Breast epithelium (tissue), 4 donors: ENCODE measurements around the gene FNIP2. TPM values are rescaled to one million over a fixed set of nuclear protein-coding genes. Genes with fewer than 3 reads are reported as not detected.

Experiments
- DNase-seq, 2 donors: peaks; one replicate each; pipeline ENCODE4 v3.0.0-alpha.2; 2019; ENCODE audit warnings: low spot score in 2 of 2
- H3K27ac ChIP-seq, 2 donors: fragments of 200-600 bp; sonication (generic) in 1 of 2; one replicate each; pipeline ENCODE4 v1.5.1; 2016 to 2019; ENCODE audit warnings: mild to moderate bottlenecking in 1 of 2
- H3K27me3 ChIP-seq, 2 donors: fragments of 200-600 bp; sonication (generic) in 1 of 2; one replicate each; pipeline versions ENCODE4 v1.5.1 to v1.6.0; 2017 to 2019; ENCODE audit warnings: control low read depth in 1 of 2, mild to moderate bottlenecking in 1 of 2
- H3K36me3 ChIP-seq: fragments of 200-600 bp; one replicate; pipeline ENCODE4 v1.5.1; 2019
- H3K4me1 ChIP-seq, 2 donors: fragments of 200-600 bp; sonication (generic); one replicate each; pipeline ENCODE4 v1.5.1; 2016 to 2019; ENCODE audit warnings: control low read depth in 1 of 2
- H3K4me3 ChIP-seq, 3 donors: fragments of 200-600 bp; sonication (generic); 1 replicate in 2 of 3; 2 replicates in 1 of 3; pipeline ENCODE4 v1.5.1; 2016 to 2019; ENCODE audit warnings: mild to moderate bottlenecking in 3 of 3, moderate library complexity in 2 of 3
- H3K9me3 ChIP-seq, 2 donors: fragments of 200-600 bp; sonication (generic) in 1 of 2; one replicate each; pipeline ENCODE4 v1.5.1; 2016 to 2019; ENCODE audit warnings: control low read depth in 1 of 2
- POLR2A ChIP-seq: fragments of 450-650 bp; IDR thresholded peaks from one replicate; pipeline ENCODE4 v1.6.1; 2016; ENCODE audit warnings: antibody characterized with exemption, mild to moderate bottlenecking, moderate library complexity
- POLR2AphosphoS5 ChIP-seq, 3 donors: sonication (generic); formaldehyde crosslinking; IDR thresholded peaks; one replicate each; pipeline ENCODE4 v1.6.1; 2017; ENCODE audit warnings: antibody characterized with exemption in 3 of 3
- intact Hi-C: fragments of 100-400 bp; cut with DNase I; formaldehyde crosslinking; loops from one replicate; pipeline ENCODE4 v1.15.1; 2023; ENCODE audit warnings: low total_unique reads
- total RNA-seq, 3 donors: library from RNA; depleted of rRNA; stranded (reverse); fragments of >200 nt; gene quantifications; one replicate each; pipeline ENCODE4 v1.1.0, GENCODE V29; 2016
- TF ChIP-seq, protein P1 (sequence below), 3 donors: fragments of 450-650 bp; IDR thresholded peaks; one replicate each; pipeline ENCODE4 v1.5.1; 2016 to 2017; ENCODE audit warnings: antibody characterized with exemption in 3 of 3, mild to moderate bottlenecking in 3 of 3, moderate library complexity in 3 of 3

Gene FNIP2
- total RNA-seq, 3 donors from 2014 or later, result 40.3 to 70.4 (median 55.2) TPM

DNA sequence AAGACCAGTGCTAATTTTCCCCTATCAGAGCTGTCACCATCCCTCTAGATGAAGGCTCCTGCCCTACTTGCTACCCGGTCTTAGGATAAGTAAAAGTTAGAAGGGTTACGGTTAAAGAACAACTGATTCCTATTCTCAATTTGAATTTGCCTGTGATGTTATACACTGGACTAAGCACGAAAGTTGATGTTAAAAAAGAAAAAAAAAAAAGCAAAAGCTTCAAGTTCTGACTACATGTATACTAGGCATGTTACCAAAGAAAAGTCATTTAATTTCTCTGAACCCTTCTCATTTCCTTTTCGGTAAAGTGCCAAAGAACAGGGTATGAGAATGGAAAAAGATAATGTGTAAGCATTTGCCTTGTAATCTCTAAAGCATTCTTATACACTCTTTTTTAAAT lies 44.2 kb upstream of the FNIP2 start:
- Histone ChIP-seq H3K27ac (no peak overlapping the region), H3K4me1 (no peaks in the 10 kb centered on the region), H3K36me3 (no peaks in the 10 kb centered on the region), H3K9me3 (no peaks in the 10 kb centered on the region), H3K4me3 (no peak overlapping the region), H3K27me3 (no peaks in the 10 kb centered on the region)
- no peak for DNase-seq
- intact Hi-C loops, result no loop called here
- TF ChIP-seq POLR2A, result no peak
- TF ChIP-seq, protein P1, sequence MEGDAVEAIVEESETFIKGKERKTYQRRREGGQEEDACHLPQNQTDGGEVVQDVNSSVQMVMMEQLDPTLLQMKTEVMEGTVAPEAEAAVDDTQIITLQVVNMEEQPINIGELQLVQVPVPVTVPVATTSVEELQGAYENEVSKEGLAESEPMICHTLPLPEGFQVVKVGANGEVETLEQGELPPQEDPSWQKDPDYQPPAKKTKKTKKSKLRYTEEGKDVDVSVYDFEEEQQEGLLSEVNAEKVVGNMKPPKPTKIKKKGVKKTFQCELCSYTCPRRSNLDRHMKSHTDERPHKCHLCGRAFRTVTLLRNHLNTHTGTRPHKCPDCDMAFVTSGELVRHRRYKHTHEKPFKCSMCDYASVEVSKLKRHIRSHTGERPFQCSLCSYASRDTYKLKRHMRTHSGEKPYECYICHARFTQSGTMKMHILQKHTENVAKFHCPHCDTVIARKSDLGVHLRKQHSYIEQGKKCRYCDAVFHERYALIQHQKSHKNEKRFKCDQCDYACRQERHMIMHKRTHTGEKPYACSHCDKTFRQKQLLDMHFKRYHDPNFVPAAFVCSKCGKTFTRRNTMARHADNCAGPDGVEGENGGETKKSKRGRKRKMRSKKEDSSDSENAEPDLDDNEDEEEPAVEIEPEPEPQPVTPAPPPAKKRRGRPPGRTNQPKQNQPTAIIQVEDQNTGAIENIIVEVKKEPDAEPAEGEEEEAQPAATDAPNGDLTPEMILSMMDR (IDR thresholded peaks at IDR 0.05), result no peak

DNA sequence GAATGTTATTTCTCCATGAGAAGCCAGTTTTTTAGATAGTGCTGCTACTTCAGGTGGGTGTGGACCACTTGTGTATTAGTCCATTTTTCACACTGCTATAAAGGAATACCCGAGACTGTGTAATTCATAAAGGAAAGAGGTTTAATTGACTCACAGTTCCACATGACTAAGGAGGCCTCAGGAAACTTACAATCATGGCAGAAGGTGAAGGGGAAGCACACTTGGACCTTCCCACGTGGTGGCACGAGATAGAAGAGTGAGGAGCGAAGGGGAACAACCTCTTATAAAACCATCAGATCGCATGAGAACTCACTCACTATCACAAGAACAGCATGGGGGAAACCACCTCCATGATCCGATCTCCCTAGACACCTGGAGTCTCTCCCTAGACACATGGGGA lies 42.2 kb upstream of the FNIP2 start:
- DNase-seq, result no peak
- no peaks in the 10 kb centered on the region for H3K36me3 ChIP-seq
- TF ChIP-seq POLR2A, result no peak
- TF ChIP-seq, protein P1 (IDR thresholded peaks at IDR 0.05), result no peak
- TF ChIP-seq POLR2AphosphoS5 (IDR thresholded peaks at IDR 0.05), result no peak
- no peaks in the 10 kb centered on the region for H3K4me1 ChIP-seq
- no peaks in the 10 kb centered on the region for H3K9me3 ChIP-seq
- H3K27ac ChIP-seq, result no peak overlapping the region
- no peaks in the 10 kb centered on the region for H3K27me3 ChIP-seq
- intact Hi-C loops, result no loop called here
- H3K4me3 ChIP-seq, result no peak overlapping the region

DNA sequence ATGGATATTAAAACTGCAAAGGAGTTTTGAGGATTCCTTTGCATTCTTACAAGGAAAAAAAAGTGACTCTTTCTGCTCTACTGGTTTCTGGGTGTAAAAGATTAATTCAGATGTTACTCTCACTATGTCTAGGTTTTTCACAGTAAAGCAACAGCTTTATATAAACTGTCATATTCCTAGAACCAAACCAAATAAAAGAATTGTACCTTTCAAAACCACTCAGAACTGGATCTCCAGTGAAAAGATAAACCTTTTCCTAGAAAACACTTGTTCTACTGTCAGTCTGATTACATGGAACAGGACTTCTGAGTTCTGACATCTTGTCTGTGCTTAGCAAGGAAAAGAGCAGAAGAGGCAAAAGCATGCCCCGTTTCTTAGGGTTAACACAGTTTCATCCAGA lies 40.6 kb upstream of the FNIP2 start:
- DNase-seq, result no peak
- TF ChIP-seq POLR2AphosphoS5 (IDR thresholded peaks at IDR 0.05) (no peak), POLR2A (no peak)
- TF ChIP-seq, protein P1 (IDR thresholded peaks at IDR 0.05), result no peak
- intact Hi-C loops, result no loop called here

DNA sequence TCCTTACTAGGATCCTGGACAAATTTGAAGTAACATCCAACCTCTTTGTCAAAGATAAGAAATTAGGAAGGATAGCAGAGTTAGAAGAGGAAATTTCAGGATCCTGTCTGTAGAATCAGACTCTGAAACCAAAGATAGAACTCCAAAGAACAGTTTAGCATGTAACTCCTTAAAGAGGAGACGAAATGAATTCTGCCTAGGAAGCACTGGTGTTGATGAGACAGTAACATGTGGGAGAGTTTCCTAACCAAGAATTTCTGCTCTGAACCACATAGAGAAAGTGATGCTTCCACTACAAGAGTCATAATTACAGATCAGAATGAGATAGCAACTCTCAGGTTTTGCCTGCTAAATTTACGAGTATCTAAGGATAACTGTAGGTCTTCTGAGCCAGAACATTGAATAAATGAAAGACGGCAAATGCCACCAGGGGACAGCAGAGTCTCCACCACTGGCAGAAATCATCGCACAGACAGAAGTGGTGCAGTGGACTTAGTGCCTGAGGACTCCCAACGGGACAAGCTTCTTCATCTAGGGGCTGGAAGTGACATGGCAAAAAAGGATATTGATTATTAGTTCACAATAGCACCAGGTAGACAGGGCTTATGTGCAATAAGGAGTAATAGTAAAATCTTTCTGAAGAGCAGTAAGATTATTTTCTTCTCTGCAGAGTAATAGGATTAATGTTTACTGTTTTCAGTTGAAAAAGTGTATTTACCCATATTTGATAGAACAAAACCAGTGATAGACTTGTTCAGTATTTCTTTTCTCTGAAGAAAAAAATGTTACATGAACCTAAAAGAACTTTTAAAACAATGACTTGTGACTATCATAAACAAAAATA lies 38.9 kb upstream of the FNIP2 start:
- Histone ChIP-seq H3K27ac (no peak overlapping the region), H3K4me3 (no peak overlapping the region), H3K27me3 (no peaks in the 10 kb centered on the region), H3K9me3 (no peaks in the 10 kb centered on the region), H3K36me3 (no peaks in the 10 kb centered on the region), H3K4me1 (no peaks in the 10 kb centered on the region)
- peak; percentile 35 to 57 for DNase-seq
- intact Hi-C loops, result no loop called here
- no peak for TF ChIP-seq POLR2AphosphoS5 (IDR thresholded peaks at IDR 0.05)
- TF ChIP-seq, protein P1 (IDR thresholded peaks at IDR 0.05), result peak; percentile 49 to 90 (median 90)

More for the DNA sequence above, 40.6 kb upstream of the FNIP2 start:
- H3K9me3 ChIP-seq, result no peaks in the 10 kb centered on the region
- H3K4me3 ChIP-seq, result no peak overlapping the region
- H3K36me3 ChIP-seq, result no peaks in the 10 kb centered on the region
- H3K27me3 ChIP-seq, result no peaks in the 10 kb centered on the region
- no peaks in the 10 kb centered on the region for H3K4me1 ChIP-seq
- H3K27ac ChIP-seq, result no peak overlapping the region

DNA sequence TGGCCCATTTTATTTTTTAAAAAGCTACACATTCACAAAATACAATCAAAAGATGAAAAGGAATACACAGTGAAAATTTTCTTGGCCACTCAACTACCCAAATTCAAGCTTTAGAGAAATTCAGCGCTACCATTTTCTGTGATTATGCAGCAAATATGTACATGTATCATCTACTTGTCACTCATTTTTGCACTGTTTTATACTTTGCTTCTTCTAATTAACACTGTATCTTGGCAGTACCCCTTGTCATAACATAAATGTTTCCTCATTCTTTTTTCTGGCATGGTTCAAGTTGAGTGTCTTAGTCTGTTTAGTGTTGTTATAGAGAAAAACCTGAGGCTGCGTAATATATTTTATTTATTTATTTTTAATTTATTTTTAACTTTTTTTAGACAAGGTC lies 30.0 kb upstream of the FNIP2 start:
- Histone ChIP-seq H3K27ac (no peak overlapping the region), H3K36me3 (no peaks in the 10 kb centered on the region), H3K4me3 (no peak overlapping the region), H3K9me3 (no peaks in the 10 kb centered on the region), H3K4me1 (no peaks in the 10 kb centered on the region), H3K27me3 (no peaks in the 10 kb centered on the region)
- intact Hi-C loops, result no loop called here
- TF ChIP-seq POLR2A (no peak), POLR2AphosphoS5 (IDR thresholded peaks at IDR 0.05) (no peak)
- TF ChIP-seq, protein P1 (IDR thresholded peaks at IDR 0.05), result no peak
- no peak for DNase-seq
